K562 (cell line): ENCODE results near the gene NLRP9. TPM values are rescaled to one million over a fixed set of nuclear protein-coding genes. Genes with fewer than 3 reads are reported as not detected.

Experiments
- ATAC-seq: fragments of 200-7000 bp; cut with Tn5 transposase; 3 replicates; pipeline ENCODE4 v1.9.1; 2020; ENCODE audit warnings: moderate library complexity
- BruUV-seq: library from RNA; stranded (reverse); fragments of 400-500 nt; replicated peaks from 2 replicates; lab custom pipeline; 2021; lab: Mats Ljungman, UMichigan
- CTCF ChIA-PET: fragments of 300-600 bp; formaldehyde crosslinking; extraction: SDS; loops from one replicate; lab custom pipeline; 2021; ENCODE audit warnings: low intra/inter-chr PET ratio; lab: Yijun Ruan, JAX
- POLR2A ChIA-PET: fragments of 300-600, 350-650 bp; sonication (Branson Sonifier 250); formaldehyde crosslinking; extraction: SDS; loops from one replicate; lab custom pipeline; 2021; ENCODE audit warnings: antibody characterized with exemption, inconsistent platforms; lab: Yijun Ruan, JAX
- DNase-seq, 4 experiments: peaks; one replicate each; pipeline versions ENCODE4 v3.0.0 to v3.0.0-alpha.2; 2011 to 2018; ENCODE audit warnings: low spot score in 3 of 4, mixed read lengths in 3 of 4; ENCODE audit errors: extremely low read depth in 1 of 4
- FAIRE-seq: peaks from 2 replicates; lab custom pipeline; 2011; peaks lifted over from hg19 to GRCh38; lab: Jason Lieb, UNC
- H2AFZ ChIP-seq: 2 replicates; pipeline ENCODE4 v1.6.0; 2011; ENCODE audit warnings: low read depth, low read length, control low read depth, inconsistent platforms
- H3K27ac ChIP-seq: fragments of 200-600 bp; 3 replicates; pipeline ENCODE4 v1.8.0; 2011; ENCODE audit warnings: low read depth, mild to moderate bottlenecking, control low read depth, inconsistent platforms, low read length, moderate library complexity, mixed read lengths; ENCODE audit errors: extremely low read depth
- H3K27me3 ChIP-seq, 2 experiments: fragments of 300-600 bp in 1 of 2; 2 replicates in 1 of 2; 3 replicates in 1 of 2; pipeline versions ENCODE4 v1.6.0 to v1.8.0; 2011; ENCODE audit warnings: inconsistent platforms in 2 of 2, low read length in 2 of 2, mild to moderate bottlenecking in 1 of 2, mixed read lengths in 1 of 2, moderate library complexity in 1 of 2; ENCODE audit not compliant: control insufficient read depth in 2 of 2, insufficient read depth in 2 of 2
- H3K36me3 ChIP-seq: fragments of 300-600 bp; 3 replicates; pipeline ENCODE4 v1.8.0; 2011; ENCODE audit warnings: mild to moderate bottlenecking, low read length, inconsistent platforms; ENCODE audit not compliant: control insufficient read depth, insufficient read depth
- H3K4me1 ChIP-seq, 2 experiments: fragments of 200-600 bp in 1 of 2; replicated peaks in 1 of 2; 2 replicates in 1 of 2; 3 replicates in 1 of 2; pipeline versions ENCODE4 v1.5.1 to v1.8.0; 2011; ENCODE audit warnings: inconsistent platforms in 2 of 2, low read length in 2 of 2, mild to moderate bottlenecking in 1 of 2, mixed read lengths in 1 of 2, moderate library complexity in 1 of 2; ENCODE audit not compliant: control insufficient read depth in 2 of 2, insufficient read depth in 2 of 2
- H3K4me2 ChIP-seq: 2 replicates; pipeline ENCODE4 v1.6.1; 2011; ENCODE audit warnings: low read length, control low read depth, inconsistent platforms, mixed read lengths; ENCODE audit not compliant: insufficient read depth
- H3K4me3 ChIP-seq: fragments of 200-600 bp; sonication (generic), shearing (Covaris generic); 2 replicates; pipeline ENCODE4 v1.5.1; 2016; ENCODE audit warnings: control low read depth, inconsistent platforms
- H3K79me2 ChIP-seq: fragments of 200-600 bp; 3 replicates; pipeline ENCODE4 v1.8.0; 2011; ENCODE audit warnings: low read length, inconsistent platforms; ENCODE audit not compliant: control insufficient read depth, insufficient read depth
- H3K9ac ChIP-seq, 2 experiments: 2 replicates each; pipeline versions ENCODE4 v1.6.0 to v1.6.1; 2011; ENCODE audit warnings: low read depth in 2 of 2, low read length in 2 of 2, control low read depth in 1 of 2, inconsistent platforms in 1 of 2, mild to moderate bottlenecking in 1 of 2, mixed read lengths in 1 of 2; ENCODE audit not compliant: insufficient read depth in 1 of 2
- H3K9me1 ChIP-seq: one replicate; pipeline ENCODE4 v1.6.0; 2011; ENCODE audit warnings: inconsistent platforms, mild to moderate bottlenecking, low read length, moderate library complexity; ENCODE audit not compliant: control insufficient read depth, insufficient read depth
- H3K9me3 ChIP-seq: replicated peaks from 2 replicates; pipeline ENCODE4 v1.5.1; 2011; ENCODE audit warnings: low read depth, low read length, inconsistent platforms; ENCODE audit not compliant: control insufficient read depth, insufficient read depth
- H4K20me1 ChIP-seq: replicated peaks from 2 replicates; pipeline ENCODE4 v1.6.1; 2011; ENCODE audit warnings: low read length, inconsistent platforms, mixed read lengths; ENCODE audit not compliant: control insufficient read depth, insufficient read depth
- BCL6 ChIP-seq: fragments of 250-450 bp; sonication (Bioruptor Pico); IDR thresholded peaks from 2 replicates; pipeline ENCODE4 v1.4.0; 2020
- POLR2G ChIP-seq: fragments of 200-400 bp; formaldehyde crosslinking; IDR thresholded peaks from 2 replicates; pipeline ENCODE4 v1.6.1; 2017; ENCODE audit warnings: low read depth, mild to moderate bottlenecking, antibody characterized with exemption, low read length, moderate library complexity
- RBFOX2 ChIP-seq: fragments of 200-400 bp; formaldehyde crosslinking; IDR thresholded peaks from 2 replicates; pipeline ENCODE4 v1.6.1; 2017; ENCODE audit warnings: low read depth, mild to moderate bottlenecking, low read length, moderate library complexity
- WGBS: fragments of 100-300 bp; shearing (Covaris generic); methylation state at CpG from one replicate; pipeline ENCODE4 v1.1.6; 2016; ENCODE audit warnings: low coverage, mixed read lengths; ENCODE audit not compliant: insufficient coverage; ENCODE audit errors: missing lambda C conversion rate; 5-methylcytosine and 5-hydroxymethylcytosine counted together
- in situ Hi-C: fragments of 300-500 bp; cut with MboI; formaldehyde crosslinking; loops from 4 replicates; pipeline ENCODE4 v1.15.0; 2018; ENCODE audit warnings: inconsistent platforms, mixed read lengths
- intact Hi-C: fragments of 100-400 bp; cut with micrococcal nuclease; formaldehyde crosslinking; loops from 2 replicates; pipeline ENCODE4 v1.14.2; 2022
- polyA plus RNA-seq, 8 experiments: library from polyadenylated mRNA; depleted of rRNA in 4 of 8; stranded (reverse) in 5 of 8; unstranded in 3 of 8; fragments of >200 nt; fragmentation: Nextera tagmentation in 2 of 8; fragmentation: Illumina TruSeq in 1 of 8; extraction: Ambion mirVana in 2 of 8; extraction: Trizol in 1 of 8; gene quantifications; 2 replicates each; pipeline versions ENCODE4 v1.2.1 to v1.2.3, GENCODE V29; 2011 to 2014; ENCODE audit warnings: inconsistent platforms in 1 of 8, missing spikeins in 1 of 8
- small RNA-seq: library from RNA; depleted of rRNA; stranded (forward); fragments of <200 nt; gene quantifications from one replicate; pipeline ENCODE3, GENCODE V24; 2014
- total RNA-seq, 7 experiments: library from RNA; depleted of rRNA in 6 of 7; stranded (reverse); fragments of >200 nt in 6 of 7; fragmentation: Illumina TruSeq in 2 of 7; extraction: Trizol in 2 of 7; gene quantifications; 2 replicates each; pipeline versions ENCODE4 v1.2.1 to v1.2.3, GENCODE V29; 2011 to 2021; ENCODE audit warnings: low replicate concordance in 1 of 7

Gene NLRP9
- total and polyA plus RNA-seq, 9 of the 15 experiments (the other 6 are each of a cell fraction or from before 2014, with no cell fraction given), result not detected

GRCh38 chr19:55658846-55659459 is 79.2 kb downstream of the NLRP9 start:
- Histone ChIP-seq H3K27ac (no peak overlapping the region), H3K36me3 (peaks cover 84% of the 10 kb centered on the region), H3K79me2 (peaks cover 90% of the 10 kb centered on the region), H3K4me3 (no peak overlapping the region), H3K27me3 (no peaks in the 10 kb centered on the region), H3K4me1 (peaks cover 20 to 26% of the 10 kb centered on the region in 2 experiments; a peak in 4 of 5 replicates), H3K9me1 (peaks cover 10% of the 10 kb centered on the region), H3K9me3 (no peaks in the 10 kb centered on the region), H3K9ac (peak overlapping the region in 1 of 2 experiments; percentile 57; a peak in 2 of 4 replicates), H4K20me1 (peaks cover 61% of the 10 kb centered on the region), H2AFZ (no peak overlapping the region)
- FAIRE-seq (no peak), DNase-seq (no peak), ATAC-seq (no peak)
- ChIA-PET POLR2A (interaction anchor here (0.6 to 3.5 kb wide), 2 partner anchors 8 to 275 kb away, joined by 3 to 21 read pairs; no protein-coding TSS in a partner anchor), CTCF (no interaction called here)
- WGBS, result 91% methylated on average over 23 of the region's 37 CpGs
- in situ Hi-C loops (no loop called here), intact Hi-C loops (no loop called here)
- no TSS peak for BruUV-seq
- peak; percentile 50 for TF ChIP-seq POLR2G
- peak; percentile 63 for TF ChIP-seq RBFOX2
- TF ChIP-seq BCL6 (CRISPR knock-in tag), result no peak
- TF ChIP-seq, all 486 proteins: peak for 2
- H3K4me2 ChIP-seq, result 0 out of 2 replicates have a peak overlapping the region, but pooled peaks have one; percentile 99

Small RNAs within 50 kb of the gene (small RNA-seq; reads per million reads assigned to genes)
- not detected for gene AC010525.2

Other genes with a start within 250 kb of the NLRP9 start
Only the 7 nearest of the 20 such genes appear.
- gene ZNF581, start 94.8 kb downstream of the NLRP9 start, total RNA-seq (2014; rRNA removed), result 18.6 and 26.4 TPM in 2 replicates
- 7.3 and 8.5 TPM in 2 replicates for gene ZNF581, start 94.8 kb downstream of the NLRP9 start, total RNA-seq (2014; rRNA removed; fragmentation: Illumina TruSeq; extraction: Trizol)
- gene ZNF581, start 94.8 kb downstream of the NLRP9 start, total RNA-seq (2015; rRNA removed; fragmentation: Illumina TruSeq; extraction: Trizol), result 8.6 and 11.0 TPM in 2 replicates
- 35.7 and 39.4 TPM in 2 replicates for gene ZNF581, start 94.8 kb downstream of the NLRP9 start, total RNA-seq (2021)
- gene ZNF581, start 94.8 kb downstream of the NLRP9 start, polyA plus RNA-seq (2011; rRNA removed), result 15.4 and 26.0 TPM in 2 replicates
- gene ZNF581, start 94.8 kb downstream of the NLRP9 start, polyA plus RNA-seq (2014; fragmentation: Illumina TruSeq; extraction: Trizol), result 15.7 and 23.2 TPM in 2 replicates
- gene ZNF581, start 94.8 kb downstream of the NLRP9 start, polyA plus RNA-seq (2014; fragmentation: Nextera tagmentation; extraction: Ambion mirVana), result 1 to 10 TPM; 2.4 to 5.8 TPM
- 23.2 and 24.0 TPM in 2 replicates for gene ZNF581, start 94.8 kb downstream of the NLRP9 start, polyA plus RNA-seq (2014; rRNA removed)
- 17.8 and 21.9 TPM in 2 replicates for gene CCDC106, start 90.2 kb downstream of the NLRP9 start, total RNA-seq (2014; rRNA removed)
- 4.2 and 7.0 TPM in 2 replicates for gene CCDC106, start 90.2 kb downstream of the NLRP9 start, total RNA-seq (2014; rRNA removed; fragmentation: Illumina TruSeq; extraction: Trizol)
- gene CCDC106, start 90.2 kb downstream of the NLRP9 start, total RNA-seq (2015; rRNA removed; fragmentation: Illumina TruSeq; extraction: Trizol), result 12.2 and 14.3 TPM in 2 replicates
- 27.5 and 28.2 TPM in 2 replicates for gene CCDC106, start 90.2 kb downstream of the NLRP9 start, total RNA-seq (2021)
- gene CCDC106, start 90.2 kb downstream of the NLRP9 start, polyA plus RNA-seq (2011; rRNA removed), result 7.6 and 11.2 TPM in 2 replicates
- 19.1 and 21.9 TPM in 2 replicates for gene CCDC106, start 90.2 kb downstream of the NLRP9 start, polyA plus RNA-seq (2014; fragmentation: Illumina TruSeq; extraction: Trizol)
- gene CCDC106, start 90.2 kb downstream of the NLRP9 start, polyA plus RNA-seq (2014; fragmentation: Nextera tagmentation; extraction: Ambion mirVana), result under 1 TPM in 1 of 2 experiments, not detected in 1; 0.10 TPM
- 24.1 and 25.9 TPM in 2 replicates for gene CCDC106, start 90.2 kb downstream of the NLRP9 start, polyA plus RNA-seq (2014; rRNA removed)
- 279 and 332 TPM in 2 replicates for gene U2AF2, start 83.4 kb downstream of the NLRP9 start, total RNA-seq (2014; rRNA removed)
- 36.8 and 58.9 TPM in 2 replicates for gene U2AF2, start 83.4 kb downstream of the NLRP9 start, total RNA-seq (2014; rRNA removed; fragmentation: Illumina TruSeq; extraction: Trizol)
- gene U2AF2, start 83.4 kb downstream of the NLRP9 start, total RNA-seq (2015; rRNA removed; fragmentation: Illumina TruSeq; extraction: Trizol), result 157 and 162 TPM in 2 replicates
- 304 and 321 TPM in 2 replicates for gene U2AF2, start 83.4 kb downstream of the NLRP9 start, total RNA-seq (2021)
- 144 and 156 TPM in 2 replicates for gene U2AF2, start 83.4 kb downstream of the NLRP9 start, polyA plus RNA-seq (2011; rRNA removed)
- 169 and 224 TPM in 2 replicates for gene U2AF2, start 83.4 kb downstream of the NLRP9 start, polyA plus RNA-seq (2014; fragmentation: Illumina TruSeq; extraction: Trizol)
- 1 to 10 TPM; 3.0 to 4.4 TPM for gene U2AF2, start 83.4 kb downstream of the NLRP9 start, polyA plus RNA-seq (2014; fragmentation: Nextera tagmentation; extraction: Ambion mirVana)
- gene U2AF2, start 83.4 kb downstream of the NLRP9 start, polyA plus RNA-seq (2014; rRNA removed), result 277 and 331 TPM in 2 replicates
- 25.4 and 33.8 TPM in 2 replicates for gene EPN1, start 63.2 kb downstream of the NLRP9 start, total RNA-seq (2014; rRNA removed)
- gene EPN1, start 63.2 kb downstream of the NLRP9 start, total RNA-seq (2014; rRNA removed; fragmentation: Illumina TruSeq; extraction: Trizol), result 5.1 and 6.4 TPM in 2 replicates
- 12.7 and 14.6 TPM in 2 replicates for gene EPN1, start 63.2 kb downstream of the NLRP9 start, total RNA-seq (2015; rRNA removed; fragmentation: Illumina TruSeq; extraction: Trizol)
- gene EPN1, start 63.2 kb downstream of the NLRP9 start, total RNA-seq (2021), result 138 and 142 TPM in 2 replicates
- gene EPN1, start 63.2 kb downstream of the NLRP9 start, polyA plus RNA-seq (2011; rRNA removed), result 11.3 and 22.8 TPM in 2 replicates
- 14.9 and 33.1 TPM in 2 replicates for gene EPN1, start 63.2 kb downstream of the NLRP9 start, polyA plus RNA-seq (2014; fragmentation: Illumina TruSeq; extraction: Trizol)
- gene EPN1, start 63.2 kb downstream of the NLRP9 start, polyA plus RNA-seq (2014; fragmentation: Nextera tagmentation; extraction: Ambion mirVana), result under 1 TPM; 0.08 to 0.15 TPM
- gene EPN1, start 63.2 kb downstream of the NLRP9 start, polyA plus RNA-seq (2014; rRNA removed), result 44.7 and 47.2 TPM in 2 replicates
- not detected in 2 replicates for gene RFPL4A, start 20.7 kb upstream of the NLRP9 start, total RNA-seq (2014; rRNA removed)
- gene RFPL4A, start 20.7 kb upstream of the NLRP9 start, total RNA-seq (2014; rRNA removed; fragmentation: Illumina TruSeq; extraction: Trizol), result 0.15 TPM in 1 of 2 replicates, not detected in the other
- 0.19 and 0.22 TPM in 2 replicates for gene RFPL4A, start 20.7 kb upstream of the NLRP9 start, total RNA-seq (2015; rRNA removed; fragmentation: Illumina TruSeq; extraction: Trizol)
- 0.16 TPM in 1 of 2 replicates, not detected in the other for gene RFPL4A, start 20.7 kb upstream of the NLRP9 start, total RNA-seq (2021)
- gene RFPL4A, start 20.7 kb upstream of the NLRP9 start, polyA plus RNA-seq (2011; rRNA removed), result 0.24 TPM in 1 of 2 replicates, not detected in the other
- gene RFPL4A, start 20.7 kb upstream of the NLRP9 start, polyA plus RNA-seq (2014; fragmentation: Illumina TruSeq; extraction: Trizol), result 0.32 and 0.40 TPM in 2 replicates
- 1 to 10 TPM in 1 of 2 experiments, under 1 TPM in 1; 0.92 to 1.1 TPM for gene RFPL4A, start 20.7 kb upstream of the NLRP9 start, polyA plus RNA-seq (2014; fragmentation: Nextera tagmentation; extraction: Ambion mirVana)
- 0.13 and 0.28 TPM in 2 replicates for gene RFPL4A, start 20.7 kb upstream of the NLRP9 start, polyA plus RNA-seq (2014; rRNA removed)
- gene RFPL4AL1, start 30.7 kb upstream of the NLRP9 start, total RNA-seq (2014; rRNA removed), result not detected in 2 replicates
- not detected in 2 replicates for gene RFPL4AL1, start 30.7 kb upstream of the NLRP9 start, total RNA-seq (2014; rRNA removed; fragmentation: Illumina TruSeq; extraction: Trizol)
- 0.18 TPM in 1 of 2 replicates, not detected in the other for gene RFPL4AL1, start 30.7 kb upstream of the NLRP9 start, total RNA-seq (2015; rRNA removed; fragmentation: Illumina TruSeq; extraction: Trizol)
- not detected in 2 replicates for gene RFPL4AL1, start 30.7 kb upstream of the NLRP9 start, total RNA-seq (2021)
- gene RFPL4AL1, start 30.7 kb upstream of the NLRP9 start, polyA plus RNA-seq (2011; rRNA removed), result not detected in 2 replicates
- gene RFPL4AL1, start 30.7 kb upstream of the NLRP9 start, polyA plus RNA-seq (2014; fragmentation: Illumina TruSeq; extraction: Trizol), result not detected in 2 replicates
- gene RFPL4AL1, start 30.7 kb upstream of the NLRP9 start, polyA plus RNA-seq (2014; fragmentation: Nextera tagmentation; extraction: Ambion mirVana), result under 1 TPM in 1 of 2 experiments, not detected in 1; 0.21 TPM
- gene RFPL4AL1, start 30.7 kb upstream of the NLRP9 start, polyA plus RNA-seq (2014; rRNA removed), result not detected in 2 replicates
- 0.04 TPM in 1 of 2 replicates, not detected in the other for gene NLRP11, start 93.6 kb upstream of the NLRP9 start, total RNA-seq (2014; rRNA removed)
- 0.19 and 0.22 TPM in 2 replicates for gene NLRP11, start 93.6 kb upstream of the NLRP9 start, total RNA-seq (2014; rRNA removed; fragmentation: Illumina TruSeq; extraction: Trizol)
- gene NLRP11, start 93.6 kb upstream of the NLRP9 start, total RNA-seq (2015; rRNA removed; fragmentation: Illumina TruSeq; extraction: Trizol), result 0.07 and 0.26 TPM in 2 replicates
- 0.07 and 0.16 TPM in 2 replicates for gene NLRP11, start 93.6 kb upstream of the NLRP9 start, total RNA-seq (2021)
- gene NLRP11, start 93.6 kb upstream of the NLRP9 start, polyA plus RNA-seq (2011; rRNA removed), result 0.03 and 0.07 TPM in 2 replicates
- 0.16 and 0.17 TPM in 2 replicates for gene NLRP11, start 93.6 kb upstream of the NLRP9 start, polyA plus RNA-seq (2014; fragmentation: Illumina TruSeq; extraction: Trizol)
- under 1 TPM; 0.11 to 0.29 TPM for gene NLRP11, start 93.6 kb upstream of the NLRP9 start, polyA plus RNA-seq (2014; fragmentation: Nextera tagmentation; extraction: Ambion mirVana)
- gene NLRP11, start 93.6 kb upstream of the NLRP9 start, polyA plus RNA-seq (2014; rRNA removed), result 0.13 and 0.18 TPM in 2 replicates